KOPT-K1 (cell line): ENCODE measurements around the gene USH1C.

Source experiments
- H3K27ac ChIP-seq: fragments of 200-600 bp; sonication (generic); 2 replicates; pipeline ENCODE4 v1.5.1; 2016; ENCODE audit warnings: antibody characterized with exemption, mild to moderate bottlenecking, low read depth, low read length; ENCODE audit not compliant: poor library complexity, severe bottlenecking
- H3K36me3 ChIP-seq: fragments of 200-600 bp; sonication (generic); 2 replicates; pipeline ENCODE4 v1.5.1; 2017; ENCODE audit warnings: antibody characterized with exemption, mild to moderate bottlenecking, low read length, moderate library complexity; ENCODE audit not compliant: insufficient read depth
- H3K9me3 ChIP-seq: fragments of 200-600 bp; sonication (generic); 2 replicates; pipeline ENCODE4 v1.5.1; 2017; ENCODE audit warnings: antibody characterized with exemption, low read length, mild to moderate bottlenecking; ENCODE audit not compliant: insufficient read depth, poor library complexity, severe bottlenecking

Gene USH1C

GRCh38 chr11:17543574-17544180 is 539 bp downstream of the USH1C start:
- Histone ChIP-seq H3K27ac (no peak overlapping the region), H3K9me3 (no peaks in the 10 kb centered on the region), H3K36me3 (no peaks in the 10 kb centered on the region)

DNA sequence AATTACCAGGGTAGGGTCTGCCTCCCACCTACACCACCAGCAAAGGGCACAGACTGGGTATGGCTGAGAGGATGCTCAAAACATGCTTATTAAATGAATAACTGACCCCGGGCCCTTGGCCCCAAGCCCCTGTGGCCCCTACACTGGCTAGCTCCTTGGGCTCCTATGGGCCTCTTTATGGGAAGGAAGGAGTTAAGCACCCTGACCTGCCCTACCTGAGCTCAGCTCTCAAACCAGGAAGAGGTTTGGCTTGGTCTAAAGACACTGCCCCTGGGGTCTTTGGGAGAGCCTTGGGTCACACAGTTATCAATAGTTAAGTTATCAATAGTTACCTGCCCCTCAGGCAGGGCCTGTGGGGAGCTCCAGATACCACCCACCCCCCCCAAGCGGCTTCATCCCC is 1.2 kb downstream of the USH1C start:
- H3K36me3 ChIP-seq, result no peaks in the 10 kb centered on the region
- no peak overlapping the region for H3K27ac ChIP-seq
- no peaks in the 10 kb centered on the region for H3K9me3 ChIP-seq

DNA sequence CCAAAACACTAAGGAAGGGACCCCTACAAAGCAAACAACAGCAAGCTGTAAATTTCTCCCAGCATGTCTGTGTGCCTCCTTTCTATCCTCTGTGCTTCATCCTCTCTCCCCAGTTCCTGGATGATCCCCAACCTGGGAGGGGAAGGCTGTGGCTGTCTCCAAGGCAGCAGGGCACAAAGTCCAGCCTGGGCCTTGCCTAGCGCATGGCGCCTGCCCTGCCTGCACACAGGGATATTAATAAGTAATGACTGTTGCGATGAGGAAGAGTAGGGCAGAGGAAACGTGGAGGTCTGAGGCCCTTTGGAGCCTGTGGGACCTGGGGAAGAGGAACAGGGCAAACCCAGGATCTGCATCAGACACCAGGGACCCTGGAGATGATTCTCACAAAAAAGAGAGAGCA is 2.0 kb downstream of the USH1C start:
- no peaks in the 10 kb centered on the region for H3K9me3 ChIP-seq
- H3K36me3 ChIP-seq, result no peaks in the 10 kb centered on the region
- H3K27ac ChIP-seq, result no peak overlapping the region

DNA sequence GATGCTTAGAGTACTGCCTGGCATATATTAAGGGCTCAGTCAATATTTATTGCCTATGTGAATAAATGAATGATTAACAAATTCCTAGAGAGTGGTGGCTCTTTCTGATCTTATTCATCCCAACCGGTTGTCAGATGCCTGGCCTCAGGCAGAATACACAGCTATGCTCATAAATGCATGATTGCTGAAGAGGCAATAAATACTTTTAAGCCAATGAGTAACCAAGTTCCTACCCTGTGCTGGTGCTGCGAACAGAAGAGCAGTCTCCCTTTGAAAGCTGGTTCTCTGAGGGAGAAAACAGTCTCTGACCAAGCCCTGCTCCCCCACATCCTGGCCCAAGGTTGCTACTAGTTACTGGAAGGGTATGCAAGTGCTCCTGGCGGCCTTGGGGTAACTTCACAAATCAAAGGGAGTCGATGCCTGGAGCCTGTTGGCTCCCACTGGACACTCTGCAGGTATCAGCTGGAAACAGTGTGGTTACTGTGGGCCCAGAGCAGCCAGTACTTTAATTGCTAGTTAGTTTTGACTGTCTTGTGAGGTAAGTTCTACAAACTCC is 2.8 kb downstream of the USH1C start:
- Histone ChIP-seq H3K9me3 (no peaks in the 10 kb centered on the region), H3K36me3 (no peaks in the 10 kb centered on the region), H3K27ac (no peak overlapping the region)

DNA sequence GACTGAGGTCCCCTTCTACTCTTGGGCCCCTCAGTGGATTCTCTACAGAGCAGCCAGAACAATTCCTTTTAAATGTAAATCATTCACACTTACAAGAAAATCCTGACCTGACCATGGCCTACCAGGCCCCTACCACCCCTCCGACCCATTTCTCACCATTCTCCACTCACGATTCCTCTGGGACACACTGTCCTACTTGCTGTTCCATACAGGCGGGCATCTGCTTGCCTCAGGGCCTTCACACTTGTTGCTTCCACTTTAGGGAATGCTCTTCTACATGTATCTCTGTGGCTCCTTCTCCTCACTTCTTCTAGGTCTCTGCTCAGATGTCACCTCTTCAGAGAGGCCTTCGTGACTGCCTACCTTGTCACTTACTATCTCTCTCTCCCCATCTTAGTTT is 3.4 kb downstream of the USH1C start:
- Histone ChIP-seq H3K36me3 (no peaks in the 10 kb centered on the region), H3K27ac (no peak overlapping the region), H3K9me3 (no peaks in the 10 kb centered on the region)

DNA sequence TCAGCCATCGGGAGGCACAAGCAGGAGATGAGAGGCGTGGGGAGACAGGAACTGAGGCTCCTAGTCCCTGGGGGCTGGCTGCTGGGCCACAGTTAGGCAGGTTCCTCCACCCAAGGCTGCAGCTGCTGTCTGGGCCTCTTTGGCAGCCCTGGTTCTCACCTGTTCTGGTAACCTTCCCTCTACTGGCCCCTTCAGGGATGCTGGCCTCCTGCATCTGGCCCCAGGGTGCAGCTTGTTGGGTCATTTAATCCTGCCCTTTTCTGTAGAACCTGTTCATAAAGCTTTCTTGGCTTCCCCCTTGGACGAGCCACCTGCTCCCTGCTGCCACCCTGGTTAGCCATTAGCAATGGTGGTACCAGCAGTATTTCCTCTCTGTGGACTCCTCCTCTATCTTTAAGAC is 5.5 kb downstream of the USH1C start:
- no peak overlapping the region for H3K27ac ChIP-seq
- H3K9me3 ChIP-seq, result no peaks in the 10 kb centered on the region
- H3K36me3 ChIP-seq, result no peaks in the 10 kb centered on the region

GRCh38 chr11:17538054-17538453 is 6.2 kb downstream of the USH1C start:
- H3K9me3 ChIP-seq, result no peaks in the 10 kb centered on the region
- H3K27ac ChIP-seq, result no peak overlapping the region
- H3K36me3 ChIP-seq, result no peaks in the 10 kb centered on the region

- Histone ChIP-seq H3K9me3 (no peaks in the 10 kb centered on the region), H3K27ac (no peak overlapping the region), H3K36me3 (no peaks in the 10 kb centered on the region)
These were observed 7.0 kb downstream of the USH1C start for GRCh38 chr11:17537261-17537660.

GRCh38 chr11:17535488-17535887 is 8.7 kb downstream of the USH1C start:
- no peaks in the 10 kb centered on the region for H3K9me3 ChIP-seq
- no peaks in the 10 kb centered on the region for H3K36me3 ChIP-seq
- no peak overlapping the region for H3K27ac ChIP-seq

DNA sequence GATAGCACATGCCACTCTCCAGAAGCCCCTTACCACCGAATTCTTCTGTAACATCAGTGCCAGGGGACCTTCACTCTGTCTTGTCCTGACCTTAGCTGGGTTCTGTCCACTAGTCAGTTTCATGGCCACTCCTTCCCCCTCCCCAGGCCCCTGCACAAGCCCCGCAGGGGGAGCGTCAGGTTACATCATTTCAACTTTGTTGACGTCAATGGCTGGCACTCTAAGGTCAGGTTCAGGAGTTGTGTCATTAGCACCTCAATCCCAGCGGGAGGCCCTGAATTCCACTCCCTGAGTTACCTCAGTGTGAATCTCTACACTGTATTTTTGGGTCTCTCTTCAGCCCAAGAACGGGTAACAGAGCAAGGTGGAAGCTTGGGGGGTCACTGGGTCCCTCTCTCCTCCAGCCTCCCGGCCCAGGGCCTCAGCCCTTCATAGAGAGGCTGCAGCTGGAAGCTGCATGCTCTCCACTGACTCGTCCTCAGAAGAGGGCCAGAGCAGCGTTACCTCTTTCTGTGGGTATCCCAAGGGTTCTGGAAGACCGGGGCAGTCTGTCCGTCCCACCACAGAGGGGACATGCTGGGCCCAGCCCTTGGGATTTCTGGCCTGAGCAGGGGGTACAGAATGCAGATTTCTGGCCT is 10.3 kb downstream of the USH1C start:
- Histone ChIP-seq H3K27ac (no peak overlapping the region), H3K9me3 (no peaks in the 10 kb centered on the region), H3K36me3 (no peaks in the 10 kb centered on the region)

- Histone ChIP-seq H3K36me3 (no peaks in the 10 kb centered on the region), H3K27ac (no peak overlapping the region), H3K9me3 (no peaks in the 10 kb centered on the region)
These were observed 10.9 kb downstream of the USH1C start for GRCh38 chr11:17533341-17533740.

- no peaks in the 10 kb centered on the region for H3K9me3 ChIP-seq
- H3K36me3 ChIP-seq, result no peaks in the 10 kb centered on the region
- H3K27ac ChIP-seq, result no peak overlapping the region
These were observed 11.4 kb downstream of the USH1C start for GRCh38 chr11:17532784-17533183.

GRCh38 chr11:17531636-17532113 is 12.5 kb downstream of the USH1C start:
- H3K36me3 ChIP-seq, result no peaks in the 10 kb centered on the region
- H3K9me3 ChIP-seq, result no peaks in the 10 kb centered on the region
- H3K27ac ChIP-seq, result no peak overlapping the region

- H3K36me3 ChIP-seq, result no peaks in the 10 kb centered on the region
- H3K27ac ChIP-seq, result no peak overlapping the region
- H3K9me3 ChIP-seq, result no peaks in the 10 kb centered on the region
These were observed 13.1 kb downstream of the USH1C start for GRCh38 chr11:17531071-17531600.

DNA sequence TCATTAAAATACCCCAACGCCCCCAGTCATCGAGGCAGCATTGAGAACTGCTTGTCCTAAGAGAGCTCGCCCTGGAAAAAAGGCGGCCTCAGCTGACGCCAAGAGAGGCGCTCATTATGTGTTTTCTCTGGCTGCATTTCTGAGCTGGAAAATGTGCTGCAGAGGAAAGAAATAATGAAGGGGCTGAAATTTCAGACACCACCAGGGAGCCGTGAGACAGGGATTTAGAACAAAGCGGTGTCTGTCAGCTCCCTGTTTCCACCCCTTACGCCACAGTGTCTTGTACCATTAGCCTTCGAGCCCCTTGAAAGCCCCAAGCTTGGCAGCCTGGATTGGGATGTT is 14.4 kb downstream of the USH1C start:
- Histone ChIP-seq H3K9me3 (no peaks in the 10 kb centered on the region), H3K27ac (no peak overlapping the region), H3K36me3 (no peaks in the 10 kb centered on the region)
